GM12878 (cell line): Measurements from ENCODE around the gene SLC25A41. TPM values are rescaled to one million over a fixed set of nuclear protein-coding genes. Genes with fewer than 3 reads are reported as not detected.

Source experiments
- ATAC-seq: fragments of 200-7000 bp; cut with Tn5 transposase; 3 replicates; pipeline ENCODE4 v1.9.1; 2020; ENCODE audit warnings: mild to moderate bottlenecking, moderate library complexity
- BruUV-seq: library from RNA; stranded (reverse); fragments of 400-500 nt; replicated peaks from 2 replicates; lab custom pipeline; 2021; lab: Mats Ljungman, UMichigan
- CTCF ChIA-PET: fragments of 300-600 bp; sonication (Branson Sonifier 250); formaldehyde crosslinking; extraction: SDS; loops from one replicate; lab custom pipeline; 2021; ENCODE audit warnings: inconsistent platforms; lab: Yijun Ruan, JAX
- POLR2A ChIA-PET: fragments of 350-600 bp; formaldehyde crosslinking; extraction: SDS; loops from one replicate; lab custom pipeline; 2021; ENCODE audit warnings: inconsistent platforms; lab: Charles Lee
- RAD21 ChIA-PET: fragments of 300-600 bp; sonication (Branson Sonifier 250); formaldehyde crosslinking; loops from one replicate; lab custom pipeline; 2023; ENCODE audit warnings: antibody characterized with exemption; ENCODE audit not compliant: unreplicated experiment; lab: Charles Lee
- SMC1A ChIA-PET: fragments of 300-600 bp; sonication (Branson Sonifier 250); formaldehyde crosslinking; loops from one replicate; lab custom pipeline; 2023; ENCODE audit not compliant: unreplicated experiment, uncharacterized antibody; lab: Charles Lee
- DNase-seq: peaks from one replicate; pipeline ENCODE4 v3.0.0-alpha.2; 2011; ENCODE audit warnings: low read depth, low spot score
- FAIRE-seq: peaks from 3 replicates; lab custom pipeline; 2011; peaks lifted over from hg19 to GRCh38; lab: Jason Lieb, UNC
- H2AFZ ChIP-seq: 2 replicates; pipeline ENCODE4 v1.6.0; 2011; ENCODE audit warnings: low read depth, low read length, control low read depth; ENCODE audit not compliant: control insufficient read depth
- H3K27ac ChIP-seq: 2 replicates; pipeline ENCODE4 v1.5.1; 2011; ENCODE audit warnings: control low read depth; ENCODE audit not compliant: control insufficient read depth, insufficient read depth
- H3K27me3 ChIP-seq, 2 experiments: replicated peaks in 1 of 2; 2 replicates each; pipeline versions ENCODE4 v1.6.0 to v1.6.1; 2011; ENCODE audit warnings: low read length in 1 of 2; ENCODE audit not compliant: control insufficient read depth in 2 of 2, insufficient read depth in 2 of 2
- H3K36me3 ChIP-seq, 2 experiments: 2 replicates each; pipeline ENCODE4 v1.5.1; 2011; ENCODE audit warnings: low read length in 1 of 2; ENCODE audit not compliant: control insufficient read depth in 2 of 2, insufficient read depth in 2 of 2
- H3K4me1 ChIP-seq: 2 replicates; pipeline ENCODE4 v1.6.1; 2011; ENCODE audit warnings: mild to moderate bottlenecking, low read length, moderate library complexity, mixed read lengths; ENCODE audit not compliant: control insufficient read depth, insufficient read depth
- H3K4me2 ChIP-seq: 2 replicates; pipeline ENCODE4 v1.6.0; 2011; ENCODE audit warnings: control low read depth; ENCODE audit not compliant: control insufficient read depth, insufficient read depth
- H3K4me3 ChIP-seq: fragments of 200-600 bp; sonication (generic); 2 replicates; pipeline ENCODE4 v1.5.1; 2016
- H3K79me2 ChIP-seq: 2 replicates; pipeline ENCODE4 v1.6.0; 2011; ENCODE audit warnings: low read length; ENCODE audit not compliant: control insufficient read depth, insufficient read depth
- H3K9ac ChIP-seq: 2 replicates; pipeline ENCODE4 v1.8.0; 2011; ENCODE audit warnings: low read length, control low read depth, mixed read lengths; ENCODE audit not compliant: control insufficient read depth, insufficient read depth
- H3K9me3 ChIP-seq: replicated peaks from 3 replicates; pipeline ENCODE4 v1.5.1; 2011; ENCODE audit warnings: mild to moderate bottlenecking, low read length; ENCODE audit not compliant: control insufficient read depth, insufficient read depth
- H4K20me1 ChIP-seq: 2 replicates; pipeline ENCODE4 v1.6.0; 2011; ENCODE audit not compliant: control insufficient read depth, insufficient read depth
- BCL3 ChIP-seq: IDR thresholded peaks from 2 replicates; pipeline ENCODE4 v1.6.1; 2011; ENCODE audit warnings: borderline replicate concordance, low read depth, mild to moderate bottlenecking, moderate library complexity, low read length; ENCODE audit not compliant: insufficient read depth, poor library complexity, severe bottlenecking
- CBFB ChIP-seq: IDR thresholded peaks from 2 replicates; pipeline ENCODE4 v1.6.1; 2016; ENCODE audit warnings: antibody characterized with exemption, low read depth
- CHD2 ChIP-seq: IDR thresholded peaks from 2 replicates; pipeline ENCODE4 v1.6.1; 2011; ENCODE audit warnings: low read depth, low read length, improper control_type of control experiment, borderline replicate concordance
- EP300 ChIP-seq, 2 experiments: fragments of 150-350 bp in 1 of 2; IDR thresholded peaks; 2 replicates each; pipeline ENCODE4 v1.6.1; 2011 to 2012; ENCODE audit warnings: low read depth in 2 of 2, low read length in 2 of 2, borderline replicate concordance in 1 of 2, improper control_type of control experiment in 1 of 2, inconsistent platforms in 1 of 2; ENCODE audit not compliant: control insufficient read depth in 1 of 2
- FOXK2 ChIP-seq: fragments of 450-650 bp; IDR thresholded peaks from 2 replicates; pipeline ENCODE4 v1.6.1; 2017; ENCODE audit warnings: mild to moderate bottlenecking, moderate library complexity
- IKZF2 ChIP-seq, 2 experiments: fragments of 450-650 bp; IDR thresholded peaks; 2 replicates each; pipeline ENCODE4 v1.6.1; 2017; ENCODE audit warnings: mild to moderate bottlenecking in 2 of 2, moderate library complexity in 2 of 2
- JUND ChIP-seq: IDR thresholded peaks from 2 replicates; pipeline ENCODE4 v1.6.1; 2012; ENCODE audit warnings: low read depth, mild to moderate bottlenecking, low read length, improper control_type of control experiment, moderate library complexity
- NBN ChIP-seq: fragments of 450-650 bp; IDR thresholded peaks from 2 replicates; pipeline ENCODE4 v1.6.1; 2016
- PAX5 ChIP-seq: IDR thresholded peaks from 2 replicates; pipeline ENCODE4 v1.6.1; 2011; ENCODE audit warnings: low read depth, low read length, borderline replicate concordance
- POLR2AphosphoS5 ChIP-seq: IDR thresholded peaks from 2 replicates; pipeline ENCODE4 v1.6.1; 2011; ENCODE audit warnings: mild to moderate bottlenecking, low read length, inconsistent platforms
- REST ChIP-seq: IDR thresholded peaks from 2 replicates; pipeline ENCODE4 v1.6.1; 2012; ENCODE audit warnings: mild to moderate bottlenecking, low read depth, low read length
- SMC3 ChIP-seq: IDR thresholded peaks from 2 replicates; pipeline ENCODE4 v1.6.1; 2011; ENCODE audit warnings: low read length, improper control_type of control experiment, borderline replicate concordance
- SPI1 ChIP-seq: IDR thresholded peaks from 2 replicates; pipeline ENCODE4 v1.6.1; 2011; ENCODE audit warnings: low read depth, mild to moderate bottlenecking, low read length, moderate library complexity, borderline replicate concordance; ENCODE audit not compliant: insufficient read depth
- SREBF2 ChIP-seq: IDR thresholded peaks from 2 replicates; pipeline ENCODE4 v1.6.1; 2012; ENCODE audit warnings: mild to moderate bottlenecking, low read length
- SRF ChIP-seq, 2 experiments: IDR thresholded peaks; 2 replicates each; pipeline ENCODE4 v1.6.1; 2011; ENCODE audit warnings: low read depth in 2 of 2, low read length in 2 of 2, mild to moderate bottlenecking in 1 of 2, moderate library complexity in 1 of 2
- STAT3 ChIP-seq: IDR thresholded peaks from 2 replicates; pipeline ENCODE4 v1.6.1; 2011; ENCODE audit warnings: low read depth, low read length, improper control_type of control experiment
- ZBTB11 ChIP-seq: fragments of 450-650 bp; formaldehyde crosslinking; IDR thresholded peaks from 2 replicates; pipeline ENCODE4 v1.5.0; 2022; ENCODE audit warnings: mild to moderate bottlenecking, missing genetic modification characterization
- WGBS: methylation state at CpG from one replicate; pipeline ENCODE4 v1.1.6; 2016; ENCODE audit warnings: low lambda C conversion rate; ENCODE audit not compliant: insufficient replicate concordance, insufficient coverage; ENCODE audit errors: missing lambda C conversion rate; 5-methylcytosine and 5-hydroxymethylcytosine counted together
- in situ Hi-C: fragments of 300-500 bp; cut with MboI; formaldehyde crosslinking; loops from 9 replicates; pipeline ENCODE4 v1.14.3; 2018; ENCODE audit warnings: mixed read lengths
- intact Hi-C: fragments of 100-400 bp; cut with micrococcal nuclease; formaldehyde crosslinking; loops from one replicate; pipeline ENCODE4 v1.14.2; 2022; ENCODE audit not compliant: unreplicated experiment
- polyA plus RNA-seq, 11 experiments: library from polyadenylated mRNA; depleted of rRNA in 4 of 11; unstranded in 6 of 11; stranded (reverse) in 5 of 11; fragments of >200 nt; fragmentation: Nextera tagmentation in 4 of 11; fragmentation: Illumina TruSeq in 1 of 11; extraction: Ambion mirVana in 4 of 11; extraction: Trizol in 1 of 11; gene quantifications; 1 replicate in 1 of 11; 2 replicates in 10 of 11; pipeline versions ENCODE4 v1.2.1 to v1.2.3, GENCODE V29; 2011 to 2016; ENCODE audit warnings: inconsistent platforms in 2 of 11, missing spikeins in 2 of 11, low read depth in 1 of 11
- total RNA-seq, 4 experiments: library from RNA; depleted of rRNA in 3 of 4; stranded (reverse); fragments of >200 nt in 3 of 4; fragmentation: Illumina TruSeq in 1 of 4; extraction: Trizol in 1 of 4; gene quantifications; 2 replicates each; pipeline versions ENCODE4 v1.2.1 to v1.2.3, GENCODE V29; 2013 to 2021

The SLC25A41 gene
- total and polyA plus RNA-seq, 10 of the 15 experiments (the other 5 are each of a cell fraction or from before 2014, with no cell fraction given): 0.23 to 1.2 (median 0.43) TPM; not detected in 2

GRCh38 chr19:6483235-6483634 lies 49.7 kb upstream of the SLC25A41 start:
- intact Hi-C loops: no loop called here
- H2AFZ ChIP-seq: no peak overlapping the region; the same call in 1 of the 2 replicates
- peaks cover 10% of the 10 kb centered on the region for H3K4me1 ChIP-seq
- no peak overlapping the region for H3K4me2 ChIP-seq
- no peak overlapping the region for H3K27ac ChIP-seq
- ATAC-seq (no peak), DNase-seq (no peak), FAIRE-seq (peak; percentile 75)
- ChIA-PET POLR2A (interaction anchor here (0.6 to 1.4 kb wide), 2 partner anchors 8 to 21 kb away, joined by 3 to 4 read pairs; no protein-coding TSS in a partner anchor), SMC1A (interaction anchor here (1.2 kb wide), 1 partner anchor 35 kb away, joined by 4 read pairs; no protein-coding TSS in a partner anchor), CTCF (interaction anchor here (1.2 to 3.4 kb wide), 4 partner anchors 8 to 148 kb away, joined by 3 to 26 read pairs (median 7); no protein-coding TSS in a partner anchor), RAD21 (interaction anchor here (1.6 kb wide), 1 partner anchor 58 kb away, joined by 5 read pairs; the partner anchor contains the start of gene KHSRP)
- H3K79me2 ChIP-seq: peaks cover 16% of the 10 kb centered on the region
- no peak overlapping the region for H3K4me3 ChIP-seq
- no peaks in the 10 kb centered on the region for H3K27me3 ChIP-seq
- BruUV-seq: no TSS peak
- in situ Hi-C loops: no loop called here
- no peaks in the 10 kb centered on the region for H3K9me3 ChIP-seq
- 82% methylated on average over 3 of the region's 3 CpGs for WGBS
- no peak overlapping the region for H3K9ac ChIP-seq
- H4K20me1 ChIP-seq: no peaks in the 10 kb centered on the region
- H3K36me3 ChIP-seq: no peaks in the 10 kb centered on the region; a peak in 1 of 4 replicates
- TF ChIP-seq SRF (IDR thresholded peaks at IDR 0.05; ENCODE audit: low read depth in 2 of 2, low read length in 2 of 2) (no peak), SMC3 (no peak), IKZF2 (IDR thresholded peaks at IDR 0.05) (no peak), CBFB (no peak), NBN (no peak), POLR2AphosphoS5 (no peak), CHD2 (no peak), BCL3 (no peak), ZBTB11 (CRISPR knock-in tag) (no peak), SREBF2 (no peak), FOXK2 (no peak), PAX5 (no peak), JUND (no peak), STAT3 (no peak), EP300 (IDR thresholded peaks at IDR 0.05; ENCODE audit: borderline replicate concordance in 1 of 2, control insufficient read depth in 1 of 2, low read depth in 2 of 2, low read length in 2 of 2) (no peak), SPI1 (no peak), REST (no peak)
